Keratinocyte (primary cell): ENCODE results near the gene VMP1. TPM values are rescaled to one million over a fixed set of nuclear protein-coding genes. Genes with fewer than 3 reads are reported as not detected.
"Not testable (repeated sequence)": the region's sequence is repeated elsewhere in the genome, so short reads cannot be mapped to it uniquely, and the experiment has no call there.

Experiments
- DNase-seq: peaks from one replicate; pipeline ENCODE4 v3.0.0-alpha.2; 2011; ENCODE audit warnings: low read depth, missing footprints, low spot score
- FAIRE-seq: peaks from 2 replicates; lab custom pipeline; 2011; peaks lifted over from hg19 to GRCh38; lab: Jason Lieb, UNC
- H2AFZ ChIP-seq: 2 replicates; pipeline ENCODE4 v1.6.0; 2012; ENCODE audit warnings: low read length, control low read depth, inconsistent platforms; ENCODE audit not compliant: control insufficient read depth
- H3K27ac ChIP-seq: 2 replicates; pipeline ENCODE4 v1.5.1; 2011; ENCODE audit warnings: low read length; ENCODE audit not compliant: control insufficient read depth, insufficient read depth
- H3K27me3 ChIP-seq: 3 replicates; pipeline ENCODE4 v1.6.0; 2011; ENCODE audit warnings: low read length; ENCODE audit not compliant: control insufficient read depth, insufficient read depth; ENCODE audit errors: extremely low read depth
- H3K36me3 ChIP-seq, 2 experiments: 2 replicates in 1 of 2; 3 replicates in 1 of 2; pipeline ENCODE4 v1.5.1; 2011; ENCODE audit warnings: low read length in 2 of 2, mild to moderate bottlenecking in 1 of 2; ENCODE audit not compliant: control insufficient read depth in 2 of 2, insufficient read depth in 2 of 2; ENCODE audit errors: extremely low read depth in 1 of 2
- H3K4me1 ChIP-seq: 3 replicates; pipeline ENCODE4 v1.5.1; 2011; ENCODE audit warnings: low read length; ENCODE audit not compliant: control insufficient read depth, insufficient read depth; ENCODE audit errors: extremely low read depth
- H3K4me2 ChIP-seq: 3 replicates; pipeline ENCODE4 v1.6.0; 2011; ENCODE audit warnings: low read depth, low read length; ENCODE audit not compliant: control insufficient read depth, insufficient read depth; ENCODE audit errors: extremely low read depth
- H3K4me3 ChIP-seq, 3 experiments: fragments of 200-600 bp in 1 of 3; sonication (generic) in 1 of 3; 2 replicates in 2 of 3; 3 replicates in 1 of 3; pipeline ENCODE4 v1.5.1; 2011 to 2016; ENCODE audit warnings: low read length in 3 of 3, mild to moderate bottlenecking in 3 of 3, control low read depth in 2 of 3, inconsistent platforms in 1 of 3, low read depth in 1 of 3, mixed read lengths in 1 of 3, mixed run types in 1 of 3, moderate library complexity in 1 of 3; ENCODE audit not compliant: control insufficient read depth in 2 of 3, insufficient read depth in 2 of 3; ENCODE audit errors: extremely low read depth in 1 of 3
- H3K79me2 ChIP-seq: 2 replicates; pipeline ENCODE4 v1.6.0; 2012; ENCODE audit warnings: low read length; ENCODE audit not compliant: control insufficient read depth, insufficient read depth
- H3K9ac ChIP-seq: 3 replicates; pipeline ENCODE4 v1.6.0; 2011; ENCODE audit warnings: low read length; ENCODE audit not compliant: control insufficient read depth, insufficient read depth; ENCODE audit errors: extremely low read depth
- H3K9me1 ChIP-seq: 3 replicates; pipeline ENCODE4 v1.6.0; 2011; ENCODE audit warnings: low read length; ENCODE audit not compliant: control insufficient read depth, insufficient read depth; ENCODE audit errors: extremely low read depth
- H3K9me3 ChIP-seq: 2 replicates; pipeline ENCODE4 v1.5.1; 2012; ENCODE audit warnings: low read depth, low read length; ENCODE audit not compliant: control insufficient read depth
- H4K20me1 ChIP-seq: 3 replicates; pipeline ENCODE4 v1.6.0; 2011; ENCODE audit warnings: low read length; ENCODE audit not compliant: control insufficient read depth, insufficient read depth; ENCODE audit errors: extremely low read depth
- EZH2 ChIP-seq: IDR thresholded peaks from one replicate; pipeline ENCODE4 v1.6.1; 2012; ENCODE audit warnings: inconsistent platforms, mild to moderate bottlenecking, low read length, moderate library complexity
- dilution Hi-C: fragments of 300-500 bp; cut with MboI; formaldehyde crosslinking; loops from one replicate; pipeline ENCODE4 v1.7.0; 2020; ENCODE audit warnings: low sequenced_read_pairs; ENCODE audit not compliant: extremely low pct_ligation_motif_present
- polyA plus RNA-seq, 5 experiments: library from polyadenylated mRNA; depleted of rRNA in 3 of 5; stranded (reverse) in 3 of 5; stranded (forward) in 1 of 5; unstranded in 1 of 5; fragments of >200 nt; gene quantifications; 1 replicate in 1 of 5; 2 replicates in 3 of 5; 3 replicates in 1 of 5; pipeline versions ENCODE4 v1.2.1 to v1.2.3, GENCODE V29; 2011 to 2012; ENCODE audit warnings: missing spikeins in 2 of 5, low read depth in 1 of 5, low replicate concordance in 1 of 5
- TF ChIP-seq, protein P1 (sequence below), 3 experiments: IDR thresholded peaks in 1 of 3; conservative IDR thresholded peaks in 1 of 3; optimal IDR thresholded peaks in 1 of 3; 2 replicates in 2 of 3; 3 replicates in 1 of 3; pipeline versions ENCODE3 to v1.5.1; 2011; ENCODE audit warnings: low read length in 3 of 3, mild to moderate bottlenecking in 3 of 3, moderate library complexity in 2 of 3, control low read depth in 1 of 3, inconsistent platforms in 1 of 3; ENCODE audit not compliant: insufficient read depth in 2 of 3; ENCODE audit errors: extremely low read depth in 1 of 3

The VMP1 gene
- polyA plus RNA-seq, 1 donor (not counting 4 experiments of a cell fraction or from before 2014, with no cell fraction given): 303 TPM

DNA sequence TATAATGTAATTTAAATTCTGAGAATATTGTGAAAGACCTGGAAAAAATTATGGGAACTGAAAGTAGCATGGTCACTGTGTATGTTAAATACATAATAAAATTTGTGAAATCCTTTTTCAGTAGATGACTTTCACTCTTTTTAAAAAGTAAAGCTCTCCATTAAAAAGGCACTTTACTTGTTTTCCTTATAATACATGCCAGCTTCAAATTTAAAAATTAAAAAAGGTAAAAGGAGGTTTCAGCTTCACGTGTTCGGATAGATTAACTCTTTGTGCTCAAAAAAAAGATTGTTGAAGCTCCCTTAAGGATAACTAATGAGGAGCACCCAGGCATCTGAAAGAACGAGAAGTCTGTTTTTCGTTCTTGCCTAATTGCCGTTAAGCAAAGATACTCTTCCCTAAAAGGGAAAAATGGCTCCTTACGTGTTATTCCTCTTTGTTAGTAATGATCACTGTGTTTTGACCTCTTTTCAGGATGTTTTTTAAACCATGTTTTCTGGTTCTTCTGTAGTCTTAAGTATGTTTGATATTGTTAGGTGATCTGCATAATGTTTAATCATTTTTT is 97.5 kb downstream of the VMP1 start:
- Histone ChIP-seq H3K4me3 (no peak overlapping the region), H4K20me1 (no peaks in the 10 kb centered on the region), H2AFZ (no peak overlapping the region), H3K9ac (no peak overlapping the region), H3K79me2 (no peaks in the 10 kb centered on the region), H3K27ac (no peak overlapping the region), H3K36me3 (no peaks in the 10 kb centered on the region), H3K27me3 (no peaks in the 10 kb centered on the region), H3K9me1 (no peaks in the 10 kb centered on the region), H3K9me3 (no peaks in the 10 kb centered on the region), H3K4me1 (no peaks in the 10 kb centered on the region), H3K4me2 (no peak overlapping the region)
- FAIRE-seq: no peak
- TF ChIP-seq, protein P1, sequence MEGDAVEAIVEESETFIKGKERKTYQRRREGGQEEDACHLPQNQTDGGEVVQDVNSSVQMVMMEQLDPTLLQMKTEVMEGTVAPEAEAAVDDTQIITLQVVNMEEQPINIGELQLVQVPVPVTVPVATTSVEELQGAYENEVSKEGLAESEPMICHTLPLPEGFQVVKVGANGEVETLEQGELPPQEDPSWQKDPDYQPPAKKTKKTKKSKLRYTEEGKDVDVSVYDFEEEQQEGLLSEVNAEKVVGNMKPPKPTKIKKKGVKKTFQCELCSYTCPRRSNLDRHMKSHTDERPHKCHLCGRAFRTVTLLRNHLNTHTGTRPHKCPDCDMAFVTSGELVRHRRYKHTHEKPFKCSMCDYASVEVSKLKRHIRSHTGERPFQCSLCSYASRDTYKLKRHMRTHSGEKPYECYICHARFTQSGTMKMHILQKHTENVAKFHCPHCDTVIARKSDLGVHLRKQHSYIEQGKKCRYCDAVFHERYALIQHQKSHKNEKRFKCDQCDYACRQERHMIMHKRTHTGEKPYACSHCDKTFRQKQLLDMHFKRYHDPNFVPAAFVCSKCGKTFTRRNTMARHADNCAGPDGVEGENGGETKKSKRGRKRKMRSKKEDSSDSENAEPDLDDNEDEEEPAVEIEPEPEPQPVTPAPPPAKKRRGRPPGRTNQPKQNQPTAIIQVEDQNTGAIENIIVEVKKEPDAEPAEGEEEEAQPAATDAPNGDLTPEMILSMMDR (optimal IDR thresholded peaks at IDR 0.05 in 1 of 3, IDR thresholded peaks at IDR 0.05 in 1 of 3, conservative IDR thresholded peaks at IDR 0.05 in 1 of 3; ENCODE audit: extremely low read depth in 1 of 3, insufficient read depth in 2 of 3, low read length in 3 of 3): no peak
- TF ChIP-seq EZH2: no peak
- dilution Hi-C loops: no loop called here
- DNase-seq: no peak

DNA sequence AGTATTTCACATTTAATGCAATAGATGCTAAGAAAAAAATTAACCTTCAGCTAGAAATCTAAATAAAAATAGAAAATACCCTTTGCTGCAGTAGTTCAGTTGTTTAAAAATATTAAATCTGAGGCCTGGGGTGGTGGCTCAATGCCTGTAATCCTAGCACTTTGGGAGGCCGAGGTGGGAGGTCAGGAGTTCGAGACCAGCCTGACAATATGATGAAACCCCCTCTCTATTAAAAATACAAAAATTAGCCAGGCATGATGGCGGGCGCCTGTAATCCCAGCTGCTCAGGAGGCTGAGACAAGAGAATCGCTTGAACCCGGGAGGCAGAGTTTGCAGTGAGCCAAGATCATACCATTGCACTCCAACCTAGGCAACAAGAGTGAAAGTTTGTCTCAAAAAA is 98.9 kb downstream of the VMP1 start:
- H3K27me3 ChIP-seq, H3K4me3 ChIP-seq, H2AFZ ChIP-seq, DNase-seq, H3K9ac ChIP-seq, H3K27ac ChIP-seq, FAIRE-seq, dilution Hi-C loops, H3K79me2 ChIP-seq, H3K9me1 ChIP-seq, H4K20me1 ChIP-seq, H3K4me1 ChIP-seq, H3K9me3 ChIP-seq, H3K36me3 ChIP-seq, H3K4me2 ChIP-seq: not testable (repeated sequence)
